Keratinocyte (primary cell): ENCODE data around the gene AARS2.
A peak's percentile ranks its signal among the peaks of the same experiment; 100 is the strongest.

Experiments used
- EZH2 ChIP-seq: IDR thresholded peaks from one replicate; pipeline ENCODE4 v1.6.1; 2012; ENCODE audit warnings: inconsistent platforms, mild to moderate bottlenecking, low read length, moderate library complexity
- TF ChIP-seq, protein P1 (sequence below), 3 experiments: IDR thresholded peaks in 1 of 3; conservative IDR thresholded peaks in 1 of 3; optimal IDR thresholded peaks in 1 of 3; 2 replicates in 2 of 3; 3 replicates in 1 of 3; pipeline versions ENCODE3 to v1.5.1; 2011; ENCODE audit warnings: low read length in 3 of 3, mild to moderate bottlenecking in 3 of 3, moderate library complexity in 2 of 3, control low read depth in 1 of 3, inconsistent platforms in 1 of 3; ENCODE audit not compliant: insufficient read depth in 2 of 3; ENCODE audit errors: extremely low read depth in 1 of 3

DNA sequence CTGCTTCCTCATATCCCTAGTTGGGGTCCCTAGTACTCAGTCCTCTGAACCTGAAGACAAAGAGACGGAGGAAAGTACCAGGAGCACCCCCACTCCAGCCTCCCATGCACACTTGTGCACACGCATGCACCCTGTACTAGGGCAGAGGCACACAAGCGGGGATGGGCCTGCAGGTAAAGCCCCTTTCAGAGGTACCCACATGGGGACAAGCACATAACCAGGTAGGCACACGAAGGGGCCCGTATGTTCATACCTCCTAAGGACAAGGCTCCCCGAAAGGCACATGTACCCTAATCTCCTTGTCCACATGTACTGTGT lies 41.8 kb downstream of the AARS2 start:
- TF ChIP-seq, protein P1, sequence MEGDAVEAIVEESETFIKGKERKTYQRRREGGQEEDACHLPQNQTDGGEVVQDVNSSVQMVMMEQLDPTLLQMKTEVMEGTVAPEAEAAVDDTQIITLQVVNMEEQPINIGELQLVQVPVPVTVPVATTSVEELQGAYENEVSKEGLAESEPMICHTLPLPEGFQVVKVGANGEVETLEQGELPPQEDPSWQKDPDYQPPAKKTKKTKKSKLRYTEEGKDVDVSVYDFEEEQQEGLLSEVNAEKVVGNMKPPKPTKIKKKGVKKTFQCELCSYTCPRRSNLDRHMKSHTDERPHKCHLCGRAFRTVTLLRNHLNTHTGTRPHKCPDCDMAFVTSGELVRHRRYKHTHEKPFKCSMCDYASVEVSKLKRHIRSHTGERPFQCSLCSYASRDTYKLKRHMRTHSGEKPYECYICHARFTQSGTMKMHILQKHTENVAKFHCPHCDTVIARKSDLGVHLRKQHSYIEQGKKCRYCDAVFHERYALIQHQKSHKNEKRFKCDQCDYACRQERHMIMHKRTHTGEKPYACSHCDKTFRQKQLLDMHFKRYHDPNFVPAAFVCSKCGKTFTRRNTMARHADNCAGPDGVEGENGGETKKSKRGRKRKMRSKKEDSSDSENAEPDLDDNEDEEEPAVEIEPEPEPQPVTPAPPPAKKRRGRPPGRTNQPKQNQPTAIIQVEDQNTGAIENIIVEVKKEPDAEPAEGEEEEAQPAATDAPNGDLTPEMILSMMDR (optimal IDR thresholded peaks at IDR 0.05 in 1 of 3, IDR thresholded peaks at IDR 0.05 in 1 of 3, conservative IDR thresholded peaks at IDR 0.05 in 1 of 3; ENCODE audit: extremely low read depth in 1 of 3, insufficient read depth in 2 of 3, low read length in 3 of 3): no peak
- TF ChIP-seq EZH2: peak; percentile 78
